ENCODE results near the gene FNDC5.

- TF ChIP-seq RARB (CRISPR knock-in tag; IDR thresholded peaks at IDR 0.05) (no peak), TOX (CRISPR knock-in tag; IDR thresholded peaks at IDR 0.05; ENCODE audit: borderline replicate concordance) (no peak), ZFP30 (CRISPR knock-in tag; IDR thresholded peaks at IDR 0.05) (no peak), PATZ1 (CRISPR knock-in tag; IDR thresholded peaks at IDR 0.05; ENCODE audit: borderline replicate concordance) (no peak), ZC3H10 (CRISPR knock-in tag; IDR thresholded peaks at IDR 0.05) (no peak), TSHZ2 (CRISPR knock-in tag; IDR thresholded peaks at IDR 0.05) (no peak), POU6F1 (CRISPR knock-in tag; IDR thresholded peaks at IDR 0.05; ENCODE audit: borderline replicate concordance, low read depth) (no peak), ZFP3 (CRISPR knock-in tag; IDR thresholded peaks at IDR 0.05) (no peak), ISL1 (CRISPR knock-in tag; IDR thresholded peaks at IDR 0.05) (no peak), SNAI2 (CRISPR knock-in tag; IDR thresholded peaks at IDR 0.05) (no peak)
These were observed 2.8 kb upstream of the FNDC5 start for GRCh38 chr1:32873484-32873883.
